HG02852 (cell line): ENCODE results near the gene RIMBP2.

Experiments used
- ATAC-seq: cut with Tn5 transposase; IDR thresholded peaks from one replicate; pipeline ENCODE4 v1.9.1; 2021; ENCODE audit warnings: mild to moderate bottlenecking, moderate library complexity; ENCODE audit not compliant: unreplicated experiment

The RIMBP2 gene

GRCh38 chr12:130685250-130685787, 30.8 kb downstream of the RIMBP2 start:
- no peak for ATAC-seq

- ATAC-seq = no peak
Measured at GRCh38 chr12:130683811-130684210, 32.3 kb downstream of the RIMBP2 start.

GRCh38 chr12:130683080-130683479, 33.0 kb downstream of the RIMBP2 start:
- ATAC-seq = no peak

- ATAC-seq = no peak
Measured at GRCh38 chr12:130680451-130680990, 35.6 kb downstream of the RIMBP2 start.

- ATAC-seq = no peak
Measured at GRCh38 chr12:130677957-130678558, 38.0 kb downstream of the RIMBP2 start.

GRCh38 chr12:130675791-130676190, 40.3 kb downstream of the RIMBP2 start:
- no peak for ATAC-seq

- no peak for ATAC-seq
Measured at GRCh38 chr12:130675121-130675520, 41.0 kb downstream of the RIMBP2 start.

GRCh38 chr12:130674676-130675075, 41.4 kb downstream of the RIMBP2 start:
- ATAC-seq = no peak

- ATAC-seq = no peak
Measured at GRCh38 chr12:130673036-130673705, 42.9 kb downstream of the RIMBP2 start.

GRCh38 chr12:130672089-130672820, 43.8 kb downstream of the RIMBP2 start:
- no peak for ATAC-seq

- no peak for ATAC-seq
Measured at GRCh38 chr12:130671556-130671955, 44.5 kb downstream of the RIMBP2 start.

GRCh38 chr12:130669797-130670196, 46.3 kb downstream of the RIMBP2 start:
- ATAC-seq = no peak

GRCh38 chr12:130669205-130669557, 46.9 kb downstream of the RIMBP2 start:
- no peak for ATAC-seq

GRCh38 chr12:130668286-130669204, 47.6 kb downstream of the RIMBP2 start:
- no peak for ATAC-seq

GRCh38 chr12:130667421-130667960, 48.6 kb downstream of the RIMBP2 start:
- ATAC-seq = no peak

GRCh38 chr12:130666645-130667044, 49.5 kb downstream of the RIMBP2 start:
- no peak for ATAC-seq

- ATAC-seq = no peak
Measured at GRCh38 chr12:130665753-130666152, 50.3 kb downstream of the RIMBP2 start.

- ATAC-seq = no peak
Measured at GRCh38 chr12:130664772-130665171, 51.3 kb downstream of the RIMBP2 start.

- ATAC-seq = no peak
Measured at GRCh38 chr12:130664252-130664651, 51.8 kb downstream of the RIMBP2 start.

- no peak for ATAC-seq
Measured at GRCh38 chr12:130663514-130663913, 52.6 kb downstream of the RIMBP2 start.
